Subcutaneous adipose tissue (tissue), 4 donors: ENCODE results near the gene TMEM156. TPM values are rescaled to one million over a fixed set of nuclear protein-coding genes. Genes with fewer than 3 reads are reported as not detected.

ENCODE experiments used
- CTCF ChIP-seq: fragments of 450-650 bp; IDR thresholded peaks from one replicate; pipeline ENCODE4 v1.5.1; 2016; ENCODE audit warnings: low read depth, mild to moderate bottlenecking, control low read depth, antibody characterized with exemption, moderate library complexity
- total RNA-seq, 4 donors: library from RNA; depleted of rRNA; stranded (reverse); fragments of >200 nt; gene quantifications; one replicate each; pipeline ENCODE4 v1.1.0, GENCODE V29; 2016

The TMEM156 gene
- total RNA-seq, 4 donors from 2014 or later = 0.49 to 1.0 TPM; not detected in 2

GRCh38 chr4:39043861-39044363 lies 11.7 kb upstream of the TMEM156 start:
- TF ChIP-seq CTCF = no peak

GRCh38 chr4:39043058-39043860 lies 11.1 kb upstream of the TMEM156 start:
- TF ChIP-seq CTCF = no peak

- no peak for TF ChIP-seq CTCF
Measured at GRCh38 chr4:39042366-39042765, 10.2 kb upstream of the TMEM156 start.

- TF ChIP-seq CTCF = no peak
Measured at GRCh38 chr4:39039108-39039507, 6.9 kb upstream of the TMEM156 start.

- TF ChIP-seq CTCF = no peak
Measured at GRCh38 chr4:39037941-39038340, 5.7 kb upstream of the TMEM156 start.

GRCh38 chr4:39037491-39037825 lies 5.2 kb upstream of the TMEM156 start:
- no peak for TF ChIP-seq CTCF

- TF ChIP-seq CTCF = no peak
Measured at GRCh38 chr4:39036172-39036571, 4.0 kb upstream of the TMEM156 start.
